ENCODE results near the gene LPP.

DNA sequence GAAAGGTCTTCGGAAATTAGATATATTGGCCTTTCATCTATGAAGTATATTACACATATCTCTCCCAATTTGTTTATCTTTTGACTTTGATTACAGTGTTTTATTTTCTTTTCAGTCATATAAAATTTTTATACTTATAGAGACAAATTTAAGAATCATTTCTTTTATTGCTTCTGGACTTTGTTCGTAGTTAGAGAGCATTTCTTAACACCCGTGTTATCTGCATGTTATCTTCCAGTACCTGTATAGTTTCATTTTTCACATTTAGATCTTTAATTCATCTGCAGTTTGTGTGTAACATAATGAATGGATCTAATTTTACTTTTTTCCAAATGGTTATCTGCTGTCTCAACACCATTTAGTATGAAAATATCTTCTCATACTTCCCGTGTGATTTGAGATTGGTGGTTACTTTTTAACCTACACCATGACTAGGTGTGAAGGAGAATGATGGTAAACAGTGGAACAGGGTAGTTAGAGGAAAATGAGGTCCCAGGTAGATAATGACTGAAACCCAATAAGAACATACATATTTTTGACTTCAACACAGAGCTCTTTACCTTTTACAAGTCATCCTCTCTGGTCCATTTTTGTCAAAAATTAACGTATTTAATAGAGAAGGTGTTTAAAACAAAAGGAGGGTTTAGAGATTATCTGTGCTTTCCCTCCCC, 99.3 kb downstream of the LPP start:
- TF ChIP-seq GATA3 (IDR thresholded peaks at IDR 0.05; ENCODE audit: low read depth, low read length) (no peak), GATA2 (IDR thresholded peaks at IDR 0.05; ENCODE audit: low read depth, low read length) (no peak)

Data from SH-SY5Y (cell line).